Uterus (tissue), 4 donors: Measurements from ENCODE around the gene MCTP2. TPM values are rescaled to one million over a fixed set of nuclear protein-coding genes. Genes with fewer than 3 reads are reported as not detected.
"Not testable (repeated sequence)": the region's sequence is repeated elsewhere in the genome, so short reads cannot be mapped to it uniquely, and the experiment has no call there.

Experiments used
- DNase-seq, 2 donors: peaks; one replicate each; pipeline ENCODE4 v3.0.0-alpha.2; 2019 to 2020
- H3K27ac ChIP-seq, 2 donors: fragments of 200-600 bp; sonication (generic); 1 replicate in 1 of 2; 2 replicates in 1 of 2; pipeline ENCODE4 v1.5.1; 2016 to 2018
- H3K27me3 ChIP-seq, 2 donors: fragments of 200-600 bp; sonication (generic); one replicate each; pipeline ENCODE4 v1.5.1; 2018 to 2019; ENCODE audit warnings: control low read depth in 1 of 2
- H3K36me3 ChIP-seq, 2 donors: fragments of 200-600 bp; sonication (generic); one replicate each; pipeline ENCODE4 v1.5.1; 2019; ENCODE audit warnings: control low read depth in 1 of 2
- H3K4me1 ChIP-seq, 2 donors: fragments of 200-600 bp; sonication (generic); one replicate each; pipeline ENCODE4 v1.5.1; 2018 to 2019; ENCODE audit warnings: control low read depth in 1 of 2
- H3K4me3 ChIP-seq, 2 donors: fragments of 200-600 bp; sonication (generic); 1 replicate in 1 of 2; 2 replicates in 1 of 2; pipeline ENCODE4 v1.5.1; 2018 to 2019; ENCODE audit warnings: mild to moderate bottlenecking in 1 of 2
- H3K9me3 ChIP-seq, 2 donors: fragments of 200-600 bp; sonication (generic); one replicate each; pipeline ENCODE4 v1.5.1; 2019; ENCODE audit warnings: control low read depth in 1 of 2
- CTCF ChIP-seq, 4 experiments: fragments of 200-600 bp in 2 of 4; fragments of 450-650 bp in 2 of 4; sonication (generic) in 2 of 4; IDR thresholded peaks; one replicate each; pipeline ENCODE4 v1.5.1; 2016 to 2019; ENCODE audit warnings: antibody characterized with exemption in 4 of 4, mild to moderate bottlenecking in 2 of 4, moderate library complexity in 1 of 4
- POLR2A ChIP-seq, 2 donors: fragments of 450-650 bp; IDR thresholded peaks; one replicate each; pipeline ENCODE4 v1.6.1; 2016; ENCODE audit warnings: antibody characterized with exemption in 2 of 2, mild to moderate bottlenecking in 1 of 2, moderate library complexity in 1 of 2
- intact Hi-C: fragments of 100-400 bp; cut with DNase I; formaldehyde crosslinking; loops from one replicate; pipeline ENCODE4 v1.15.1; 2023; ENCODE audit warnings: low total_unique reads
- total RNA-seq, 4 donors: library from RNA; depleted of rRNA in 3 of 4; stranded (reverse); fragments of >200 nt in 3 of 4; gene quantifications; one replicate each; pipeline versions ENCODE4 v1.1.0 to v1.2.4, GENCODE V29; 2014 to 2023
- donor health status: DM: yes; HTN: yes; CAD: no.

The MCTP2 gene
- total RNA-seq, 4 donors from 2014 or later = 3.3 to 98.9 (median 11.7) TPM

- intact Hi-C loops = no loop called here
- Histone ChIP-seq H3K4me1 (no peaks in the 10 kb centered on the region), H3K9me3 (no peaks in the 10 kb centered on the region)
These were observed 8.1 kb downstream of the MCTP2 start for GRCh38 chr15:94239474-94239873.

GRCh38 chr15:94240480-94240879 is 9.1 kb downstream of the MCTP2 start:
- H3K4me3 ChIP-seq = no peak overlapping the region
- H3K4me1 ChIP-seq = no peaks in the 10 kb centered on the region
- no peaks in the 10 kb centered on the region for H3K36me3 ChIP-seq
- no peak for DNase-seq
- intact Hi-C loops = no loop called here
- H3K9me3 ChIP-seq = no peaks in the 10 kb centered on the region
- no peaks in the 10 kb centered on the region for H3K27me3 ChIP-seq
- TF ChIP-seq CTCF (IDR thresholded peaks at IDR 0.05) = no peak
- TF ChIP-seq POLR2A (IDR thresholded peaks at IDR 0.05) = no peak
- H3K27ac ChIP-seq = no peak overlapping the region

More at GRCh38 chr15:94239474-94239873, 8.1 kb downstream of the MCTP2 start:
- Histone ChIP-seq H3K36me3 (no peaks in the 10 kb centered on the region), H3K27me3 (no peaks in the 10 kb centered on the region), H3K27ac (no peak overlapping the region), H3K4me3 (no peak overlapping the region)
- no peak for DNase-seq
- TF ChIP-seq CTCF (IDR thresholded peaks at IDR 0.05) (no peak), POLR2A (IDR thresholded peaks at IDR 0.05) (no peak)

- Histone ChIP-seq H3K4me1 (no peaks in the 10 kb centered on the region), H3K36me3 (no peaks in the 10 kb centered on the region), H3K27me3 (no peaks in the 10 kb centered on the region), H3K4me3 (no peak overlapping the region), H3K27ac (no peak overlapping the region), H3K9me3 (no peaks in the 10 kb centered on the region)
- DNase-seq = no peak
- intact Hi-C loops = no loop called here
- TF ChIP-seq CTCF (IDR thresholded peaks at IDR 0.05) (no peak), POLR2A (IDR thresholded peaks at IDR 0.05) (no peak)
These were observed 10.9 kb downstream of the MCTP2 start for GRCh38 chr15:94242257-94242656.

- H3K36me3 ChIP-seq, H3K9me3 ChIP-seq, H3K27ac ChIP-seq, H3K27me3 ChIP-seq, H3K4me1 ChIP-seq, H3K4me3 ChIP-seq, DNase-seq, intact Hi-C loops: not testable (repeated sequence)
These were observed 11.6 kb downstream of the MCTP2 start for GRCh38 chr15:94243003-94243402.

GRCh38 chr15:94243418-94243817 is 12.1 kb downstream of the MCTP2 start:
- intact Hi-C loops = no loop called here

More at GRCh38 chr15:94243418-94243817, 12.1 kb downstream of the MCTP2 start:
- H3K27ac ChIP-seq = no peak overlapping the region
- DNase-seq = no peak
- no peaks in the 10 kb centered on the region for H3K36me3 ChIP-seq
- TF ChIP-seq POLR2A (IDR thresholded peaks at IDR 0.05) (no peak), CTCF (IDR thresholded peaks at IDR 0.05) (no peak)
- no peaks in the 10 kb centered on the region for H3K9me3 ChIP-seq
- no peaks in the 10 kb centered on the region for H3K4me1 ChIP-seq
- H3K27me3 ChIP-seq = no peaks in the 10 kb centered on the region
- no peak overlapping the region for H3K4me3 ChIP-seq
